ENCODE measurements around the gene CCDC198. TPM values are rescaled to one million over a fixed set of nuclear protein-coding genes. Genes with fewer than 3 reads are reported as not detected.
A peak's percentile ranks its signal among the peaks of the same experiment; 100 is the strongest.

CCDC198 gene
- total RNA-seq, 2 donors from 2014 or later, result not detected

DNA sequence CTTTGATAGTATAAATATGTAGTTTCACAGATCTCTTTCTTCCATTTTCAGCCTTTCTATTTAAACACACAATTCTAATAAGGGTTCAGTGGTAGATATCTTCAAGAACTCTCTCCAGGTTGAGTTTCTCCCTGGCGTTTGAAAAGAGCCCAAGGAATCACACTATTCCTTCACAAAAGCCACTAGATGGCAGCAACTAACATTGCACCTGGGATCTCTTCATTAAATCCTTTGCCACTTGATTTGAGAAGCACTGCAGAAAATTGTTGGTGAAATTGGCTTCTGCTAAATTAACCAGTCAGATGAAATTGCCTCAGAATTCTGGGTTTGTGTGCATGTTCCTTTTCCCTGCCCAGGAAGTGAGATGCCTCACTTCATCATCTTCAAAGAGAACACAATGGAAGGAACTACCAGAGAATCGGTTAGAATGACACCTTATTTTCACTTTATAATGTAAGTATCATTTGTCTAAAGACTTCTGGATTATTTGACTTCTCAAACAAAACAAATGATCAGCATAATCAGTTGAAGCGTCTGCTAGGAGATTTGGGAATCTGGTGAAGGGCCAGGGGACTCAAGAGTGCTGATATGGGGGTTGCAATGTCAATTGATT is 6.8 kb downstream of the CCDC198 start:
- Histone ChIP-seq H3K4me1 (no peaks in the 10 kb centered on the region), H3K9me3 (no peaks in the 10 kb centered on the region), H3K27ac (no peak overlapping the region), H3K27me3 (no peaks in the 10 kb centered on the region), H3K9ac (ENCODE audit: low read depth in 2 of 2, low read length in 2 of 2) (no peak overlapping the region), H3K36me3 (no peaks in the 10 kb centered on the region), H3K4me3 (no peak overlapping the region)
- intact Hi-C loops (cut with DNase I), result loop anchor here (2.0 kb wide), 1 partner anchor 586 kb away; no protein-coding TSS in a partner anchor
- no peak for DNase-seq
- TF ChIP-seq, protein P1, sequence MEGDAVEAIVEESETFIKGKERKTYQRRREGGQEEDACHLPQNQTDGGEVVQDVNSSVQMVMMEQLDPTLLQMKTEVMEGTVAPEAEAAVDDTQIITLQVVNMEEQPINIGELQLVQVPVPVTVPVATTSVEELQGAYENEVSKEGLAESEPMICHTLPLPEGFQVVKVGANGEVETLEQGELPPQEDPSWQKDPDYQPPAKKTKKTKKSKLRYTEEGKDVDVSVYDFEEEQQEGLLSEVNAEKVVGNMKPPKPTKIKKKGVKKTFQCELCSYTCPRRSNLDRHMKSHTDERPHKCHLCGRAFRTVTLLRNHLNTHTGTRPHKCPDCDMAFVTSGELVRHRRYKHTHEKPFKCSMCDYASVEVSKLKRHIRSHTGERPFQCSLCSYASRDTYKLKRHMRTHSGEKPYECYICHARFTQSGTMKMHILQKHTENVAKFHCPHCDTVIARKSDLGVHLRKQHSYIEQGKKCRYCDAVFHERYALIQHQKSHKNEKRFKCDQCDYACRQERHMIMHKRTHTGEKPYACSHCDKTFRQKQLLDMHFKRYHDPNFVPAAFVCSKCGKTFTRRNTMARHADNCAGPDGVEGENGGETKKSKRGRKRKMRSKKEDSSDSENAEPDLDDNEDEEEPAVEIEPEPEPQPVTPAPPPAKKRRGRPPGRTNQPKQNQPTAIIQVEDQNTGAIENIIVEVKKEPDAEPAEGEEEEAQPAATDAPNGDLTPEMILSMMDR (IDR thresholded peaks at IDR 0.05), result peak; percentile 26

GRCh38 chr14:57485635-57486034 is 8.0 kb downstream of the CCDC198 start:
- Histone ChIP-seq H3K4me3 (no peak overlapping the region), H3K4me1 (no peaks in the 10 kb centered on the region), H3K36me3 (no peaks in the 10 kb centered on the region), H3K9ac (ENCODE audit: low read depth in 2 of 2, low read length in 2 of 2) (no peak overlapping the region), H3K27ac (no peak overlapping the region), H3K9me3 (no peaks in the 10 kb centered on the region), H3K27me3 (no peaks in the 10 kb centered on the region)
- TF ChIP-seq, protein P1 (IDR thresholded peaks at IDR 0.05), result no peak
- no peak for DNase-seq
- intact Hi-C loops (cut with DNase I), result loop anchor here (2.0 kb wide), 1 partner anchor 587 kb away; no protein-coding TSS in a partner anchor

DNA sequence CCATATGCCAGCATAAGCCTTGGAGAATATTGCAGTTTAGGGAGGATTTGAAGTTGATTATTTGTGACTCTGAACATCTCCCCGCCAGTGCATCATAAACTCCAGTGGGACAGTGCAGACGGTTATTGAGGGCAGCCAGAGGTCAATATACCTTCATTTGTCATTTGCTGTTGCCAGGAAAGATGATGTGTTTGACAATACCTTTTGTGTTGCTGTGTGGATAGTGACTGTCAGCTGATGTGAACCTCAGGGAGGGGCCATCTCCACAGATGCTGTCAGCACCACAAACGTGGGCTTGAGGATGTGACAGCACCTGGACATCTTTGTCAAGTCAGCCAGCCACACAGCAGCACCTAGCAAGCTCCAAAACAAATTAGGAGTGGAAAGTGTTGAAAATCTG is 11.5 kb downstream of the CCDC198 start:
- Histone ChIP-seq H3K36me3 (no peaks in the 10 kb centered on the region), H3K4me3 (no peak overlapping the region), H3K27me3 (no peaks in the 10 kb centered on the region), H3K4me1 (no peaks in the 10 kb centered on the region), H3K27ac (no peak overlapping the region), H3K9me3 (no peaks in the 10 kb centered on the region), H3K9ac (ENCODE audit: low read depth in 2 of 2, low read length in 2 of 2) (no peak overlapping the region)
- intact Hi-C loops (cut with DNase I), result no loop called here
- TF ChIP-seq, protein P1 (IDR thresholded peaks at IDR 0.05), result no peak
- no peak for DNase-seq

- intact Hi-C loops (cut with DNase I), result no loop called here
Observed at GRCh38 chr14:57480051-57480450, 13.6 kb downstream of the CCDC198 start.

DNA sequence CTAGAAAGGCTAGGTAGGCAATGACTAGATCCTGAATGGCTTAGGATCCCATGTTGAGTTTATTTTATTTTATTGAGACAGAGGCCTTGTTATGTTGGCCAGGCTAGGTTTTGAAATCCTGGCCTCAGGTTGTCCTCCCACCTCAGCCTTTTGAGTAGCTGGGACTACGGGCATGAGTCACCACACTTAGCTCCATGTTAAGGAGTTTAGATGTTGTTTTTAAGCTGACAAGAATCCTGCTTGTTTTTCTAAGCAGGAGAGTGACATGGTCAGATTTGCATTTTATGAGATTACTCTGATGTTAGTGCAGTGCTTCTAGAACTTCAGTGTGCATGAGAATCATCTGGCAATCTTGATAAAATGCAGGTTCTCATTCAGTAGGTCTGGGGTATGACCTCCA is 14.5 kb downstream of the CCDC198 start:
- Histone ChIP-seq H3K36me3 (no peaks in the 10 kb centered on the region), H3K9ac (ENCODE audit: low read depth in 2 of 2, low read length in 2 of 2) (no peak overlapping the region), H3K27me3 (no peaks in the 10 kb centered on the region), H3K4me3 (no peak overlapping the region), H3K9me3 (no peaks in the 10 kb centered on the region), H3K4me1 (no peaks in the 10 kb centered on the region), H3K27ac (no peak overlapping the region)
- intact Hi-C loops (cut with DNase I), result no loop called here
- TF ChIP-seq, protein P1 (IDR thresholded peaks at IDR 0.05), result no peak
- DNase-seq, result no peak

More at GRCh38 chr14:57480051-57480450, 13.6 kb downstream of the CCDC198 start:
- Histone ChIP-seq H3K9ac (ENCODE audit: low read depth in 2 of 2, low read length in 2 of 2) (no peak overlapping the region), H3K27me3 (no peaks in the 10 kb centered on the region), H3K9me3 (no peaks in the 10 kb centered on the region), H3K36me3 (no peaks in the 10 kb centered on the region), H3K27ac (no peak overlapping the region), H3K4me1 (no peaks in the 10 kb centered on the region), H3K4me3 (no peak overlapping the region)
- TF ChIP-seq, protein P1 (IDR thresholded peaks at IDR 0.05), result no peak
- no peak for DNase-seq

All from colonic mucosa (tissue), 4 donors.